Hindlimb muscle (tissue), 1 donor: ENCODE measurements around the gene CRACDL. TPM values are rescaled to one million over a fixed set of nuclear protein-coding genes. Genes with fewer than 3 reads are reported as not detected.
"Not testable (repeated sequence)": the region's sequence is repeated elsewhere in the genome, so short reads cannot be mapped to it uniquely, and the experiment has no call there.

Experiments
- DNase-seq: peaks from one replicate; pipeline ENCODE4 v3.0.0-alpha.2; 2013
- polyA plus RNA-seq: library from polyadenylated mRNA; unstranded; fragments of 120-200 nt; gene quantifications from one replicate; pipeline ENCODE4 v1.2.1, GENCODE V29; 2013; ENCODE audit not compliant: insufficient read length

Gene CRACDL
- polyA plus RNA-seq, 1 donor = 2.0 TPM

GRCh38 chr2:98903767-98904485 lies 32.1 kb downstream of the CRACDL start:
- no peak for DNase-seq

- DNase-seq = no peak
Measured at GRCh38 chr2:98903064-98903355, 33.0 kb downstream of the CRACDL start.

GRCh38 chr2:98902209-98903063 lies 33.6 kb downstream of the CRACDL start:
- DNase-seq = no peak

GRCh38 chr2:98901702-98902101 lies 34.3 kb downstream of the CRACDL start:
- no peak for DNase-seq

GRCh38 chr2:98901291-98901690 lies 34.7 kb downstream of the CRACDL start:
- DNase-seq = no peak

- DNase-seq = no peak
Measured at GRCh38 chr2:98900721-98901120, 35.3 kb downstream of the CRACDL start.

GRCh38 chr2:98899703-98900078 lies 36.3 kb downstream of the CRACDL start:
- DNase-seq = not testable (repeated sequence)

GRCh38 chr2:98899041-98899702 lies 36.9 kb downstream of the CRACDL start:
- DNase-seq = no peak

GRCh38 chr2:98898423-98898841 lies 37.6 kb downstream of the CRACDL start:
- DNase-seq = no peak

- DNase-seq = no peak
Measured at GRCh38 chr2:98897746-98898145, 38.3 kb downstream of the CRACDL start.

- no peak for DNase-seq
Measured at GRCh38 chr2:98896944-98897343, 39.1 kb downstream of the CRACDL start.

GRCh38 chr2:98896416-98896815 lies 39.6 kb downstream of the CRACDL start:
- no peak for DNase-seq

- no peak for DNase-seq
Measured at GRCh38 chr2:98895901-98896300, 40.1 kb downstream of the CRACDL start.

- DNase-seq = no peak
Measured at GRCh38 chr2:98895221-98895620, 40.8 kb downstream of the CRACDL start.

- no peak for DNase-seq
Measured at GRCh38 chr2:98894331-98895000, 41.6 kb downstream of the CRACDL start.

- no peak for DNase-seq
Measured at GRCh38 chr2:98893911-98894321, 42.1 kb downstream of the CRACDL start.

- no peak for DNase-seq
Measured at GRCh38 chr2:98892871-98893270, 43.2 kb downstream of the CRACDL start.

- no peak for DNase-seq
Measured at GRCh38 chr2:98891591-98891990, 44.4 kb downstream of the CRACDL start.

- DNase-seq = no peak
Measured at GRCh38 chr2:98886066-98886554, 49.9 kb downstream of the CRACDL start.

- no peak for DNase-seq
Measured at GRCh38 chr2:98884658-98885057, 51.4 kb downstream of the CRACDL start.

- DNase-seq = no peak
Measured at GRCh38 chr2:98883780-98884211, 52.2 kb downstream of the CRACDL start.

- no peak for DNase-seq
Measured at GRCh38 chr2:98882971-98883779, 52.9 kb downstream of the CRACDL start.
